Skeletal muscle cell (primary cell): ENCODE data around the gene SCGB2B2.
"Not testable (repeated sequence)": the region's sequence is repeated elsewhere in the genome, so short reads cannot be mapped to it uniquely, and the experiment has no call there.

Experiments
- DNase-seq: peaks from one replicate; pipeline ENCODE4 v3.0.0-alpha.2; 2010; ENCODE audit warnings: low read depth
- H3K4me3 ChIP-seq: 2 replicates; pipeline ENCODE4 v1.5.1; 2011; ENCODE audit warnings: low read depth, mild to moderate bottlenecking, control low read depth, low read length, moderate library complexity

SCGB2B2 gene

DNA sequence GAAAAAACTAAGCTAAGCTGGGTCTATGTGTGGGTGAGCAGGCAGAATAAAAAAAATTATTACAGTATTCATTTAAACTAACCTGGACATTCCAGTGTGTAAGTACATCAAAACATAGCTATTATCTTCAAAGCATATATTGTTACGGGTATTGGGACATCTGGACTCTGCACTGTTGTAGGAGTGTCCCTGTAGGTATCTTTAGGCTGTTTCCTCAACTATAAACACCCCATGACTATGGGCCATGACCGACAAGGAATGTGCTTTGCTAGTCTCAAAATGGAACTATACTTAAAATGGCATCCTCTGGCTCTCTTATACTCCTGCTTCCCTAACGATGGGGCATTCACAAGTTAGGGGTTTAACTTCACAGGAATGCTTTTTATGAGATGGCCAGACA, 3.4 kb downstream of the SCGB2B2 start:
- no peak overlapping the region for H3K4me3 ChIP-seq
- no peak for DNase-seq

DNA sequence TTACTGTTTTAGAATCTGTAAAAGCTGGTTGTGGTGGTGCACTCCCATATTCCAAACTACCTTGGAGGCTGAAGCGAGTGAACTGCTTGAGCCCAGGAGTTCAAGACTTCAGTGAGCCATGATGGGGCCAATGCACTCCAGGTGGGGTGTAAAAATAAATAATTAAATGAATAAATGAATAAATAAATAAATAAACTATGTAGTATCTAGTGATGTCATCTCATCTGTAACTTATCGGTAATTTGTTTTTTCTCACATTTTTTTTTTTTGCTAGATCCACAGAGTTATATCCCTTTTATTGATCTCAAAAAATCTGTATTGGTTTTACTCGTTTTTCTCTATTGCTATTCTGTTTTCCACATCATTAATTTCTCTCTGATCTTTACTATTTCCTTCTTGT, 5.0 kb downstream of the SCGB2B2 start:
- no peak overlapping the region for H3K4me3 ChIP-seq
- no peak for DNase-seq

DNA sequence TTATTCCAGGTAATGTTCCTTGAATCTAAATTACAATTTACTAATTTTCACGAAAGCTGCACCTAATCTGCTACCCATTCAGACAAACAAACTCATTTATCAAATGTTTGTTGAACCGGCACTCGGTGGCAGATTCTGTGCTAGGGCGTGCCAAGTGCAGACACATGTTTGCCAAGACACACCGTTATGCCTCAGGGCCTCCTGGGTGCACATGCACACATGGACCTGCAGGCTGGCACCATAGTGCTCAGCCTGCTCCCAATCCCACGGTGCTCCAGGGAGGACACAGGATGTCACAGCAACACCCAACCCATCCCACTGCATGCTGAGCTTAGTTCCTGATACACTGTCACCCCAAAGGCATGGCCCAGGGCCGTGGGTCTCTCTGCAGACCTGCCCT, 7.7 kb downstream of the SCGB2B2 start:
- no peak overlapping the region for H3K4me3 ChIP-seq

DNA sequence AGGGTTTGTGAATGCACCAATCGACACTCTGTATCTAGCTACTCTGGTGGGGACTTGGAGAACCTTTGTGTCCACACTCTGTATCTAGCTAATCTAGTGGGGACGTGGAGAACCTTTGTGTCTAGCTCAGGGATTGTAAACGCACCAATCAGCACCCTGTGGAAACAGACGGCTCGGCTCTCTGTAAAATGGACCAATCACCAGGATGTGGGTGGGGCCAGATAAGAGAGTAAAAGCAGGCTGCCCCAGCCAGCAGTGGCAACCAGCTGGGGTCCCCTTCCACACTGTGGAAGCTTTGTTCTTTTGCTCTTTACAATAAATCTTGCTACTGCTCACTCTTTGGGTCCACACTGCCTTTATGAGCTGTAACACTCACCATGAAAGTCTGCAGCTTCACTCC, 8.3 kb downstream of the SCGB2B2 start:
- not testable (repeated sequence) for H3K4me3 ChIP-seq, DNase-seq

More for the DNA sequence above, 7.7 kb downstream of the SCGB2B2 start:
- no peak for DNase-seq

GRCh38 chr19:34668077-34668689, 8.8 kb downstream of the SCGB2B2 start:
- not testable (repeated sequence) for H3K4me3 ChIP-seq, DNase-seq

DNA sequence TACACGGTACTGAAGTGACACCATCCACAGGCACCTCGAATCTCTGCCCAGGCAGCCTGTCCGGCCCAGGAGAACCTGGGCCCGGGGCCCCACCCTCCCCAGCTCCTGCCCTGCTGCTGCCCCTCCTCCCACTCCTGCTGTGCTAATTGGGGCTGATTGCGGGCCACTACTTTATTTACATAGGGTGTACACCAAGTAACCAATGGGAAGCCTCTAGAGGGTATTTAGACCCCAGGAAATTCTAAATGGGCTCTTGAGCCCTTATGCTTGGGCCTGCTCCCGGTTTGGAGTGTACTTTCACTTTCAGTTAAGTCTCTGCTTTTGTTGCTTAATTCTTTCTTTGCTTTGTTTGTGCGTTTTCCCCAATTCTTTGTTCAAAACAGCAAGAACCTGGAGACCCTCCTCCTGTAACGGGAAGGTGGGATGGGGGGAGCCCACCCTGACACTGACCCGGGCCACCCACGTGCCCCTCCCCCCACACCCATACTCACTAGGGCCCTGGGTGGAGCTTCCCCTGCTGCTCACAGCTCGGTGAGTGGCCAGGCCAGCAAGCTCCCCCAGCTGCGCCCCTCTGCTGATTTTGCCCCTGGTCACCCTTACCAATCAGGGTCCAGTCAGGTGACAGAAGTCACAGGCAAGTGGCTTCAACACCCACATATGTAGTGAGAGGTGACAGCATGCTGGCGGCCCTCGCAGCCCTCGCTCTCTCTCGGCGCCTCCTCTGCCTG, 9.4 kb downstream of the SCGB2B2 start:
- DNase-seq, result peak; percentile 1

DNA sequence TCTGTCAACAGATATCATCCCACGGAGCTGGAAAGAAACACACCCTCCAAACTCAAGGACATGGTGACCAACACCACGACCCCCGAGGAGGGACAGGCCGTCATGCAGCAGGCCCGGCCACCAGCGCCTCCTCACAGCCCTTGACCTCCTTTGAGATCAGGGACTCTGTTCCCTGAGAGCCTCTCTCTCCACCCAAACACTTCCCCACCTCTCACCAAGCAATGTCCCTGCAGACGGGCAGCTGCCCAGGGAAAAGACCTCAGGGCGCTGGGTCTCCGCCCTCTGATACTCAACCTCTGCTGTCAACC, 10.0 kb downstream of the SCGB2B2 start:
- no peak overlapping the region for H3K4me3 ChIP-seq
- no peak for DNase-seq

More for the DNA sequence above, 9.4 kb downstream of the SCGB2B2 start:
- H3K4me3 ChIP-seq, result peak overlapping the region; percentile 34

GRCh38 chr19:34666200-34666957, 10.6 kb downstream of the SCGB2B2 start:
- H3K4me3 ChIP-seq, result no peak overlapping the region
- DNase-seq, result no peak

GRCh38 chr19:34665275-34665674, 11.7 kb downstream of the SCGB2B2 start:
- not testable (repeated sequence) for DNase-seq, H3K4me3 ChIP-seq

- H3K4me3 ChIP-seq, result no peak overlapping the region
- DNase-seq, result no peak
Observed at GRCh38 chr19:34664870-34665269, 12.1 kb downstream of the SCGB2B2 start.

- H3K4me3 ChIP-seq, result no peak overlapping the region
- no peak for DNase-seq
Observed at GRCh38 chr19:34664168-34664567, 12.8 kb downstream of the SCGB2B2 start.

DNA sequence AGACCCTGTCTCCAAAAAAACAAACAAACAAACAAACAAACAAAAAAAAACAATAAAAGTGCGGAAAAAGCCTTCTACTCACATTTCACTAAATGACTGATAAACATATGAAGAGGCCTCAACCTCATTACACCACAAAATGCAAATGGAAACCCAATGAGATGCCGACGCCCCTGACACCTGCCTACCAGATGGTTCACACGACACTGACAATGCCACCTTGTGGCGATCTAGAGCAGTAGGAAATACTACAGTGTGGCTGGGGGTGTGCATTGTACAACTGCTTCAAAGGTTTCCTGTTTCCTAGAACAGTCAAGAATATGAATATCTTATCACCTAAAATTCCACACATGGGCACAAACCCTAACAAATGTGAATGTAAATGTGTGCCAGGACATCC, 14.0 kb downstream of the SCGB2B2 start:
- no peak overlapping the region for H3K4me3 ChIP-seq
- DNase-seq, result no peak

- H3K4me3 ChIP-seq, result no peak overlapping the region
- DNase-seq, result no peak
Observed at GRCh38 chr19:34661357-34661756, 15.6 kb downstream of the SCGB2B2 start.

GRCh38 chr19:34655651-34656050, 21.3 kb downstream of the SCGB2B2 start:
- H3K4me3 ChIP-seq, result no peak overlapping the region
- no peak for DNase-seq

DNA sequence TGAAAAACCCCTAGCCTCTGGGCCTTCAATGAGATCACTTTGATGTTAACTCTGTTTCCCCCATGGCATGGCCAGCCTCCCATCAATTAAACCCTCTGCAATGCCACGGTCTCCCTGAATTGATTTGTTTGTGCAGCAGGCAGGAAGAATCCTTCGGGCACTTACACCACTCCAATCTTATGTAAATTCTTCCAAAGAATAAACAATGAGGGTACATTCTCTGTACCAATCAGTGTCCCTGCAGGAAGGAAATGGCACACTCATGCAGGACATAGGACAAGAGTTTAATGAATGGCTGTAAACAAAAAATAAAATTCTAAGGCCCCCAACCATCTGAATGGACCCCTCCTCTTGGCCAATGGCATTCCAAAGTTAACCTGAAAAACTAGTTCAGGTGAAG, 22.2 kb downstream of the SCGB2B2 start:
- H3K4me3 ChIP-seq, result no peak overlapping the region
- no peak for DNase-seq

- DNase-seq, result no peak
Observed at GRCh38 chr19:34651747-34652146, 25.2 kb downstream of the SCGB2B2 start.

GRCh38 chr19:34649886-34650543, 26.9 kb downstream of the SCGB2B2 start:
- no peak overlapping the region for H3K4me3 ChIP-seq
- DNase-seq, result no peak

More at GRCh38 chr19:34651747-34652146, 25.2 kb downstream of the SCGB2B2 start:
- no peak overlapping the region for H3K4me3 ChIP-seq

DNA sequence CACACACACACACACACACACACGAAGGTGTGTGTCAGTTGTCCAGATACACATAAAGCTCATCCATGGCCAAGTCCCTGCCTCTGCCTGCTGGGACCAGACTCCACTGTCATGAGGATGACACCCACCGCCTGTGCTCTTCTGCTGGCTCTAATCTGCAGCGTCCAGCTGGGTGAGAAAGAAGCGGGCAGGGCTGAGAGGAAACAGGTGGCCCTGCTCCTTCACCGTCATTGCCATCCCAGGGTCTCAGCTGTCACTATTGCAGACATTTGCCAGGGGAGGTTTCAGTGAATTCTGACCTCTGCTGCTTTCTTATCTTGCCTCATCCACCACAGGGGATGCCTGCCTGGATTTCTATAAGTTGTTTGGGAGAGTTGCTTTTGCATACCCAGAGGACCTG, 31.4 kb downstream of the SCGB2B2 start:
- no peak overlapping the region for H3K4me3 ChIP-seq
- no peak for DNase-seq

GRCh38 chr19:34644991-34645461, 31.9 kb downstream of the SCGB2B2 start:
- DNase-seq, result no peak
- no peak overlapping the region for H3K4me3 ChIP-seq

DNA sequence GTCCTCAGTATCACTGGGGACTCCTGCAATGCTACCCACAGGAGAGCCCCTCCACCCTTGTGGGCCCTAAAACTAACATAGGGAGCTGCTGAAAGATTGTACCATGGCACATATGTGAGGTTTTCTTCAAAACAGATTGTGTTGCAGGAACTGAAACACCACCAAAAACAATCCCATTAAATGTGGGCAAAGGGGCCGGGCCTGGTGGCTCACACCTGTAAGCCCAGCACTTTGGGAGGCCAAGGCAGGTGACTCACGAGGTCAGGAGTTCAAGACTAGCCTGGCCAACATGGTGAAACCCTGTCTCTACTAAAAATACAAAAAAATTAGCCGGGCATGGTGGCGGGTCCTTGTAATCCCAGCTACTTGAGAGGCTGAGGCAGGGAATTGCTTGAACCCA, 34.7 kb downstream of the SCGB2B2 start:
- H3K4me3 ChIP-seq, result no peak overlapping the region
- no peak for DNase-seq
